WERI-Rb-1 (cell line): Measurements from ENCODE around the gene MEF2C.
"Not testable (repeated sequence)": the region's sequence is repeated elsewhere in the genome, so short reads cannot be mapped to it uniquely, and the experiment has no call there.

ENCODE experiments used
- DNase-seq: peaks from one replicate; pipeline ENCODE4 v3.0.0-alpha.2; 2020
- H3K27ac ChIP-seq: fragments of 250-450 bp; sonication (Bioruptor Pico); 2 replicates; pipeline ENCODE4 v1.5.1; 2020; ENCODE audit warnings: mild to moderate bottlenecking, moderate library complexity
- H3K27me3 ChIP-seq: fragments of 250-450 bp; sonication (Bioruptor Pico); 2 replicates; pipeline ENCODE4 v1.5.1; 2021; ENCODE audit warnings: mild to moderate bottlenecking, low read depth, moderate library complexity; ENCODE audit not compliant: insufficient read depth, severe bottlenecking
- H3K36me3 ChIP-seq: fragments of 250-450 bp; sonication (Bioruptor Pico); 2 replicates; pipeline ENCODE4 v1.5.1; 2020; ENCODE audit warnings: mild to moderate bottlenecking, moderate library complexity
- H3K4me3 ChIP-seq: 2 replicates; pipeline ENCODE4 v1.5.1; 2011; ENCODE audit warnings: low read depth, mild to moderate bottlenecking, control low read depth, low read length
- H3K9me3 ChIP-seq: fragments of 250-450 bp; sonication (Bioruptor Pico); 2 replicates; pipeline ENCODE4 v1.5.1; 2021; ENCODE audit warnings: mild to moderate bottlenecking, moderate library complexity; ENCODE audit not compliant: severe bottlenecking
- CTCF ChIP-seq: IDR thresholded peaks from 2 replicates; pipeline ENCODE4 v1.5.1; 2011; ENCODE audit warnings: low read depth, mild to moderate bottlenecking, control low read depth, inconsistent platforms, low read length

MEF2C gene

GRCh38 chr5:88925692-88926490, 42.9 kb upstream of the MEF2C start:
- H3K27me3 ChIP-seq: no peaks in the 10 kb centered on the region
- no peak for TF ChIP-seq CTCF
- no peaks in the 10 kb centered on the region for H3K36me3 ChIP-seq
- no peak overlapping the region for H3K27ac ChIP-seq
- H3K9me3 ChIP-seq: no peaks in the 10 kb centered on the region
- no peak for DNase-seq
- H3K4me3 ChIP-seq: no peak overlapping the region

- Histone ChIP-seq H3K27me3 (no peaks in the 10 kb centered on the region), H3K27ac (no peak overlapping the region), H3K36me3 (no peaks in the 10 kb centered on the region), H3K4me3 (no peak overlapping the region), H3K9me3 (no peaks in the 10 kb centered on the region)
- DNase-seq: no peak
- TF ChIP-seq CTCF: no peak
Observed at GRCh38 chr5:88924330-88924657, 41.3 kb upstream of the MEF2C start.

- Histone ChIP-seq H3K27ac (no peak overlapping the region), H3K9me3 (no peaks in the 10 kb centered on the region), H3K4me3 (no peak overlapping the region), H3K36me3 (no peaks in the 10 kb centered on the region), H3K27me3 (no peaks in the 10 kb centered on the region)
- no peak for DNase-seq
- TF ChIP-seq CTCF: no peak
Observed at GRCh38 chr5:88923623-88924329, 40.8 kb upstream of the MEF2C start.

GRCh38 chr5:88912743-88913142, 29.8 kb upstream of the MEF2C start:
- H3K4me3 ChIP-seq, H3K27me3 ChIP-seq, H3K9me3 ChIP-seq, DNase-seq, H3K36me3 ChIP-seq, H3K27ac ChIP-seq: not testable (repeated sequence)

GRCh38 chr5:88911059-88911572, 28.1 kb upstream of the MEF2C start:
- H3K9me3 ChIP-seq, H3K27me3 ChIP-seq, H3K4me3 ChIP-seq, H3K36me3 ChIP-seq, DNase-seq, H3K27ac ChIP-seq: not testable (repeated sequence)

- DNase-seq, H3K4me3 ChIP-seq, H3K27me3 ChIP-seq, H3K9me3 ChIP-seq, H3K27ac ChIP-seq, H3K36me3 ChIP-seq: not testable (repeated sequence)
Observed at GRCh38 chr5:88904478-88904877, 21.5 kb upstream of the MEF2C start.

GRCh38 chr5:88903966-88904365, 21.0 kb upstream of the MEF2C start:
- not testable (repeated sequence) for DNase-seq, H3K4me3 ChIP-seq, H3K9me3 ChIP-seq, H3K27ac ChIP-seq, H3K27me3 ChIP-seq, H3K36me3 ChIP-seq

- H3K9me3 ChIP-seq, H3K27me3 ChIP-seq, H3K36me3 ChIP-seq, H3K27ac ChIP-seq, DNase-seq, H3K4me3 ChIP-seq: not testable (repeated sequence)
Observed at GRCh38 chr5:88901077-88901476, 18.1 kb upstream of the MEF2C start.
